ENCODE results near the gene AKT2.

The AKT2 gene

DNA sequence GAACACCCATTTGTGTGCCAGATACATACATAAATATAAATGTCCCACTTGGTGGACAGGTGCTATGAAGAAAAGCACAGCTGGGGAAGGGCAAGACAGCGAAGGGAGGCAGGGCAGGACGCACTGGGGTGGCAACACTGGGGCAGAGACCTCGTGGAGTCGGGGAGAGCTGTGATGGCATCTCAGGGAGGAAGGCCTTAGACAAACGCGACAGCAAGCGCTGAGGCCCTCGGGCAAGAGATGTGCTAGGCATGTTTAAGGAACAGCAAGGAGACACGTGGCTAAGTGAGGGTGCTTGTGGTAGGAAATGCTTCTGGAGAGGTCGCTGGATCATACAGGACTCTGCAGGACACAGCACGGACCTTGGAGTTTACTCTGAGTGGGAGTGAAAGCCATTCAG is 35.4 kb downstream of the AKT2 start:
- no peak for DNase-seq

GRCh38 chr19:40249201-40249600 is 35.9 kb downstream of the AKT2 start:
- DNase-seq = no peak

DNA sequence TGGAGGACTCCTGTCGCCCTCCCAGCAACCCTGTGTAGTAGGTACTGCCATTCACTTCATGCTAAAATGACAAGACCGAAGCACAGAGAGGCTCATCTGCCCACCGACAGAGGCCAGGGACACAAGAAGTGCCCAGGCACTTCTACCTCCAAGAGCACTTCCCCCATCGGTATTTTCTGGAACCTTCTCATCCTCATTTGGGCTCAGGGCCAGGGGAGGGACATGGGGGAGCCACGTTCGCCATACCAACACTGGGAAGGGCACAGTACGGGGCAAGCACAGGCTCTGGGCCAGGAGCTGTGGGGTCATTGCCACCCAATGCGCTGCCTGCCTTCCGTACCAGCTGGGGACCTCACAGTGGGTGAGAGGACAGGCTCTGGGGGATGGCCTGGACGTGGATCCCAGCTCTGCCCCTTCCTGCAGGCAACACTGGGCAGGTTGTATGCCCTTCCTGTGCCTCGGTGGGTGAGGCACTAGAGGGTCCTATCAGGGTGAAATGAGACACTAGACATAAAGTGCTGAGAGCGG is 37.3 kb downstream of the AKT2 start:
- DNase-seq = no peak

DNA sequence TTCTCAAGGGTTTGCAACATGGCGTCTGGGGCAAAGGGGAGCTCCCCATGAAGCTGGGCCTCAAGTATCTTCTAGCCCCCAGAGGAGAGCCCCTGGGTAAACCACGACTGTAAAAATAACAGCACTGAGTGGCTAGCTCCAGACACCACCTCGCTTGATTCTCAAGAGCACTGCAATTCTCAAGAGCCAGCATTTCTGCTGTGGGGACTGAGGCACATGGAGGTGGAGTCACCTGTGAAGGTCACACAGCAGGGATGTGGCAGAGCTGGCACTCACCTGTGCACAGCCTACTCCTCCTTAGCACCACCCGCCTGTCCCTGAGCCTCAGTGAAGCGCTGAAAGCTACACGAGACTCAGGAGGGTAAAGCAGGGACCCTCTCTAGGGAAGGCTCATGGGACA is 38.0 kb downstream of the AKT2 start:
- DNase-seq = no peak

DNA sequence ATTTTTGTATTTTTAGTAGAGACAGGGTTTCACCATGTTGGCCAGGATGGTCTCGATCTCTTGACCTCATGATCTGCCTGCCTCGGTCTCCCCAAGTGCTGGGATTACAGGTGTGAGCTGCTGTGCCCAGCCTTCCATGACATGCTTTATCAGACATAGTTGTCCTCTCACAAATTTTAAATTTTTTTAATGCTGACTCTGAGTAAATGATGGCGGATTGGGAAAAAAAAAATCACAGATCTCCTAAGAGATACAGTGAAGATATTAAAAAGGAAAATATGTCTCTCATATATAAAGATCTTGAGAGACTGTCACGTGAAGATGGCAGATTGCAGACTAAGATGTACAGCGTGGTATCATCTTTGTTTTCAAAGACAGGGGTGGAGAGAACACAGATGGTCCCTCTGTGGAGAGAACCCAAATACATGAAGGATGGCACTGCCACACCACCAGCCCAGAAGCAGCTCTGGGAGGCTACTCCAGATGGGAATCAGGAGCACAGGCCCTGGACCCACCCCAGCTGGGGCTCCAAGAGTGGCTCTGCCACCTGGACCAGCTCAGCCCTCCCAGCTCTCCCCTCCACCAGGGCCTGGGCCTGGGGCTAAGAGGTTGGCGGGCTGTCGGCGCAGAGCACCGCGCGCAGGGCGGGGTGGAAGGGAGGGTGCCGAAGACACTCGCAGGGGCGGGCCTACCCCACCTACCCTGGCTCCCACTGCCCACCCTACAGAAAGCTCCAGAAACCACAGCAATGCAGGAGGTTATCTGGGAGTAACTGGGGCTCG is 38.7 kb downstream of the AKT2 start:
- no peak for DNase-seq

DNA sequence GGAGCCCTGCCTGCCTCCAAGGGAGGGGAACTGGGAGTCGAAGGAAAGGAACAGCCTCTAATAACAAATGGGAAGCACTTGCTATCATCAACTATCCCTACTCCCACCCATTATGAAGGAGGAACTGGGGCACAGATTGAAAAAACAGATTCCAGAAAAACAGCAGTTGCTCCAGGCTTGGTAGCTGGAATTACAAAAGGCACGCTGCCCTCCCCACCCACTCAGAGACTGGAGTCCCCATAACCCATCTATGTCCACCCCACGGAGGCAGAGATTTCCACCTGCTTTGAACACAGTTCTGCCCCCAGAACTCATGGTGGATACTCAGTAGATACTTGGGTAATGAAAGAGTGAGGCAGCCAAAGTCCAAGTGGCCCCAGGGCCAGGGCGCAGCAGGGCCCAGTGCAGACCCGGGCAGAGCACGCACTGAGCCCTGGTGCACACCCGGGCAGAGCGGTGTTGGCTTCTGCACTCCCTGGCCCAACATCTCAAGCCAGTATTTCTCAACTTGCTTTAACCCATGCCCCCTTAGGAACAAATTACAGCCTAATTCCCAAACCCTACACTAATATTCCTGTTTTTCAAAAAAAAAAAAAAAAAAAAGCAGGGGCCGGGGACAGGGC is 39.5 kb downstream of the AKT2 start:
- no peak for DNase-seq

DNA sequence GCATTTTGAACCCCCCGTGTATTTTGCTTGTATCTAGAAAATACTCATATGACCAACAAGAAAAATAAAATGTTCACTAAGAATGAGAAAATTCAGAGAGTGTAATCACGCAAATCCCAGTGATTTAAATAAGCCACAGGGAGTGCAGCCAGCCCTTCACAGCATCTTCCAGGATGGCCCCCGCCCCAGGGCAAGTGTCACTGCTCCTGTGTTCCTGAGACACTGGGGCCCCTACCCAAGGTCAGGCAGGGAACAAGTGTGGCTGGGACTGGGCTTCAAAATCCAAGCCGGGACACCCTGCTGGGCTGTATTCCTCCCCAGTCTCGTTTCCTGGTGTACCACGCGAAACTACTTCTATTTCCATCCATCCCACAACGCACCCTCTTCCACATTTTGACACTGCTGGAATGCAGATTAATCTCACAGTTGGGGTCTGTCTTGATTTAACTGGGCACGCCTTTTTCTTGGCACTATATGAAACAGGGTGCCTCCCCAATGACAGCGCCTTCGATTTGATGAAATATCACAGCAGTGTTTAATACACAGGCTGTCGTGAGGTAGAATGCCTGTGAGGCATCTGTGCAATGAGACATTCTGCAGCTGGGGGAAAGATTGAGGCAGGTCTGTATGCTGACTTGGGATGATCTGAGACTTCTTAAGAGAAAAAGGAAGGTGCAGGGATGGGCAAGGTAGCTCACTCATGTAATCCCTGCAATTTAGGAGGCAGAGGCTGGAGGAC is 40.4 kb downstream of the AKT2 start:
- no peak for DNase-seq

DNA sequence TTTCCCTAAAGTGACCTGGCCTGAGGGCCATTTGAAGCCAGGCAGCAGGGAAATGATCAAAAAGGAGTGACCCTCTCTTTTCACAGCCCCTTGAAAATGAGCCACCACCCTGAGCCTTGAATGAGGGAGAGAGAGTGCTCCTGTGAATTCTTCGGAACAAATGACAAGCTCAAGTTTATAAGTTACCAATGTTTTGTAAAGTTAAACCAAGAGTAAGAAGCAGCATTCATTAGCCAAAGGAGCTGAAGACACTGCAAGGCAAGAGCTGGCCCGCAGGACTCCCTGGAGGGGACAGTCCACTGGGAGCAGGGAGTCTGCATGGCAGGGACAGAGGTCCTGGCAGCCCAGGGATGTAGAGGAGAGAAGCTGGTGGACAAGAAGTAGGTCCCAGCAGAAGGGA is 42.0 kb downstream of the AKT2 start:
- no peak for DNase-seq

GRCh38 chr19:40242480-40242879 is 42.7 kb downstream of the AKT2 start:
- DNase-seq = no peak

DNA sequence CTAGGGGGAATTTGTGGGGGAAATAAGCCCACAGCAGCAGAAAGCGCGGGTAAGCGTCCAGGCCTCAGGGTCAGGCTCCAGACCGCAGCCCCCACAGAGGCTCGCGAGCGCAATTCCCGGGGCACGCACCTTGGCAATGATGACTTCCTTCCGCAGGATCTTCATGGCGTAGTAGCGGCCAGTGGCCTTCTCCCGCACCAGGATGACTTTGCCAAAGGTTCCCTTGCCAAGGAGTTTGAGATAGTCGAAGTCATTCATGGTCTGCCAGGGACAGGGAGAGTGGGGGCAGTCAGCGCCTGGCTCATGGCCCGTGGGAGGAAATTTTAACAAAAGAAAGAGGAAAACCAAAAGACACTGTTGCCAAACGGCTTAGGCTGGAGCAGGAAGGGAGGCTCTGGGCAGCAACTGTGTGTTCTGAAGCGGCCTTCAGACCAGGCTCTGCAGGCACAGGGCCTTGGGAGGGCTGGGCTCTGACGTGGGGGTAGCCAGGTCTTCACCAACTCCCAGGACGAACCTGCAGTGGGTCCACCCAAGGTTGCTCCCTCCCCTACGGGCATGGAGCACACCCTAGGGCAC is 43.2 kb downstream of the AKT2 start:
- no peak for DNase-seq

- DNase-seq = no peak
These were observed 43.9 kb downstream of the AKT2 start for GRCh38 chr19:40241125-40241808.

DNA sequence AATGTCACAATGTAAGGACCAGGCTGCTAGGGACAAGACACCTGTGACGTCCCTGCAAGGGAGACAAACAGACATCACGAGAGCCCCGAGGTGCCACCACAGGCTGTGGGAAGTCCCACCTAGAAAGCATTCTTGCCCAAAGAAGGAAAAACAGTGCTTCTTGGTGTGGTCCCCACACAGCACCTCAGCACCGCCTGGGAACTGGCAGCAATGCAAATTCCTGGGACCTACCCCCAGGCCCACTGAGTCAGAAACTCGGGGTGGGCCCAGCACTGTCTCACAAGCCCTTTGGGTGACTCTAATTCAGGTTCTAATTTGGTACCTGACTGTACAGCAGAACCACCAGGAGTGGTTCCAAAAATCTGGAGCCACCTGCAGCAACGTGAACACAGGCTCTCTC is 44.8 kb downstream of the AKT2 start:
- no peak for DNase-seq

DNA sequence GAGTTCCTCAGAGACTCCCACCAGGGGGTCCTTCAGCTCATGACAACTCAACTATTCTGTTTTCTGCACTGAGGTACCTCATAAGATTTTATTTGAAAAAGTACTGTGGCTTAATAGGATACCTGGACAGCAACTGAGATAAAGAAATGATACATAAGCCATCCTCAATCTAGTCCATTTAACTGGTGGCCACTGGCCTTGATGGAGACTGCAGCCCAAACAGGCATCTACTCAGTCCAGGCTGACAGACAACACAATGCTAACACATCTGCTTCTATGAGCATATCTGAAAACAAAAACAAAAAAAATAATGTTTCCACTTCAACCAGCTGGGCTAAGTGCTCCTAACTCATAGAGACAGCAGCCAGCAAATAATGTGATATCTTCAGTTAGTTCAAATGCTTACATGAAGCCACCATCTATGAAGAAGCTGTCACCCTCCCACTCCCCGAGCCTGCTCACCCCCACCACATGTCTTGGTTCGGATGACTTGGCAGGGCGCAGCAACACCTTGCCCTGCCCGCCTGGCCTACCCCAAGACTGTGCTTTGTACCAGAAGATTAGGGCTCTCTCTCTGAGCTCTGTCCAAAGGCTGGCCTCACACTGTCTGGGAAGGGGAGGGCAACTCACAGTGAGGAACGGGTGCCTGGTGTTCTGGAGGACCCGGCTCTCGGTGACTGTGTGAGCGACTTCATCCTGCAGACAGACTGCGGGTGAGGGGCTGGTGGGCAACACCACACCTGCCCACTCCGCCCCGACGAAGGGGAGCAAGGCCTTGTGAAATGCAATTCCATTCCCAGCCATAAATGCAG is 45.5 kb downstream of the AKT2 start:
- DNase-seq = no peak

- DNase-seq = no peak
These were observed 46.4 kb downstream of the AKT2 start for GRCh38 chr19:40238775-40239174.

DNA sequence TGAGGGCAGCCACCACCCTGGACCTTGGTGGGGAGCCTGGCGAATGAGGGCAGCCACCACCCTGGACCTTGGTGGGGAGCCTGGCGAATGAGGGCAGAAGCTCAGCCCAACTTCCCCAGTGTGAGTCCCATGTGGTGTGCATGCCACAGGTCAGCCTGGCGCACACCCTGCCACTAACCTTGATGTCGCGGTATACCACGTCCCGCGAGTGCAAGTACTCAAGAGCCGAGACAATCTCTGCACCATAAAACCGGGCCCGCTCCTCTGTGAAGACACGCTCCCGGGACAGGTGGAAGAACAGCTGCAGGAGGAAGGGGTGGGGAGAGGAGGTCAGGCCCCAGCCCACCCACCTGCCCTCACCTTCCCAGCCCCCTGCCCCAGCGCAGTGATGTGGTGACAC is 47.4 kb downstream of the AKT2 start:
- no peak for DNase-seq

GRCh38 chr19:40236366-40236765 is 48.8 kb downstream of the AKT2 start:
- DNase-seq = no peak

- DNase-seq = no peak
These were observed 49.2 kb downstream of the AKT2 start for GRCh38 chr19:40236026-40236355.

DNA sequence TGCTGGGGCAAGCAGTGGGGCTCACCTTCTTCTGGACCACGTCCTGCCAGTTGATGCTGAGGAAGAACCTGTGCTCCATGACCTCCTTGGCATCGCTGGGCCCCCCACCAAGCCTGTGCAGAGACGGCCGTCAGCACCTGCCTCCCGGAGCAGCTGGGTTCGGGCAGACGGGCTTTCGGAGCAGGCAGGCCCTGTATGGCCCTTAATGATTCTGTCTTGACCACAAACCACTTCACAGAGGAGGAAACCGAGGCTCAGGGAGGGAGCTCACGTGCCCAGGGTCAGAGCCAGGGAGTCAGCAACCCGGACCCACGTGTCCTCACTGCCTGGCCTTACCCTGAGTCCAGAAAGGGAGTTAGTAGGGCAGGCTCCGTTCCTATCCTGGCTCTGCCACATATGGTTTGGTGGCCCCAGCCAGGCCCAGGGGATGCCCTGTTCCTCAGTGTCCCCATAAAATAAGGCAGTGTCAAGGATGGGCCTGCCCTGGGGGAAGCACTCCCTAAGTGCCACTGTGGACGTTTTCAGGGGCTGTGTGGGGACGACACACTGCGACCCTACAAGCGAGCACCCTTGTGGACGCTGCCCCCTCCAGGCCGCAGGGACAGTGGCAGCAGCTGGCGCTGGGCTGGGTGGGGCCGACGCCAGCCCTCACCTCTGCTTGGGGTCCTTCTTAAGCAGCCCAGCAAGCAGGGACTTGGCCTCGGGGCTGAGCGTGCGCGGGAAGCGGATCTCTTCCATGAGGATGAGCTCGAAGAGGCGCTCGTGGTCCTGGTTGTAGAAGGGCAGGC is 49.7 kb downstream of the AKT2 start:
- DNase-seq = no peak

DNA sequence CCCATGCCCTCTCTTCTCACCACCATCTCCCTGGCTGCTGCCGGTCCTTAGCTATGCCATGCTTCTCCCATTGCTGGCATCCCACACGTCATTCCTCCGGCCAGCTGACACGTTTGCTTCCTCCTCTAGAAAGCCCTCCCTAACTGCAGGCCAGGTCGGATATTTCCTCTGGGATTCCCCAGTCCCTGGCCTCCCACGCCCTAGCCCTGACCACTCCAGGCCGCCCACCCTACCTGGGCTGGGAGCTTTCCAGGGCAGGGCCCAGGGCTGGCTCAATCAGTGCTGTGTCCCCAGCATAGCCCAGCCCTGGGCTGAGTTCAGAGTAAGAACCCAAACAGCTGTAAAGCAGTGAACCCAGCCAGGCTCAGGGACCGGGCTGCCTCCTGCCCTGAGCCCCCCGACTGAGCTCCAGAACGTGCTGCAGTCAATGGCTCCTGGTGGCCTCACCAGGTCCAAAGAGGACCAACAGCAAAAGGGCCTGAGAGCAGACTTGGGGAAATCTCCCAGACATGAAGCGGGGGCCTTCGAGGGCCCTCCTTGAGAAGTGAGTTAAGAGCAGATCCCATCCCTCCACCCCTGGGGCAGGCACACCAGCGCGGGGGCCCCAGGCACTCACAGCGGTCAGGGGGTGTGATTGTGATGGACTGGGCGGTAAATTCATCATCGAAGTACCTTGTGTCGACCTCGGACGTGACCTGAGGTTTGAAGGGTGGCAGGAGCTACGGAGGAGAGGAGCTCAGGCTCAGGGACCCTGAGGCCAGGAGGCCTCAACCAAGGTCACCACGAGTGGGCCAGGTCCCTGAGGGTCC is 50.5 kb downstream of the AKT2 start:
- DNase-seq = no peak

DNA sequence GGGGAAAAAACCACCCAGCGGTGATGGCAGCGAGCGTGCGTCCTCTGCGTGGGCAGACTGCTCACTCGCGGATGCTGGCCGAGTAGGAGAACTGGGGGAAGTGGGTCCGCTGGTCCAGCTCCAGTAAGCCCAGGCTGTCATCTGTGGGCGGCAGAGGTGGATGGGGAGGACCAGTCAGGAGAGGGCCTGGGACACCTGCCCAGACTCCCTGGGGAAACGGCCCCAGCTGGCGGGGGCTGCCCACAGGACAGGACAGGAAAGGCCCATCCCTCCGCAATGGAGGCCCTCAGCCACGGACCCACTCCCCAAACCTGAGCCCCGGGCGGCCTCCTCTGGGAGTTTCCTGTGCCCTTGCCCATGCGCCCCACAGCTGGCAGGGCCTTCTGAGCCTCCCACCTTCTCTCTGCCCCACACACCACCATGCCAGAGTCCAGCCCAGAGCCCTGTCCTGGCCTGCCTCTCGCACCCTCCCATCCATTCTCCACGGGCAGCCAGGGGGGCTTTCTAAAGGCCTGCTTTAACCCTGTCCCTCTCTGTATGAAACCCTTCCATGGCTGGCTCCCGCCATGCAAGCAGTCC is 51.2 kb downstream of the AKT2 start:
- DNase-seq = no peak

Measured in CD4-positive, alpha-beta T cell treated with Interleukin-6 for 4 hours (primary cell).